OCI-M1 (cell line): ENCODE data around the gene TRAF2.

ENCODE experiments used
- DNase-seq: peaks from one replicate; lab custom pipeline; 2025; lab: John Stamatoyannopoulos, UW

TRAF2 gene

DNA sequence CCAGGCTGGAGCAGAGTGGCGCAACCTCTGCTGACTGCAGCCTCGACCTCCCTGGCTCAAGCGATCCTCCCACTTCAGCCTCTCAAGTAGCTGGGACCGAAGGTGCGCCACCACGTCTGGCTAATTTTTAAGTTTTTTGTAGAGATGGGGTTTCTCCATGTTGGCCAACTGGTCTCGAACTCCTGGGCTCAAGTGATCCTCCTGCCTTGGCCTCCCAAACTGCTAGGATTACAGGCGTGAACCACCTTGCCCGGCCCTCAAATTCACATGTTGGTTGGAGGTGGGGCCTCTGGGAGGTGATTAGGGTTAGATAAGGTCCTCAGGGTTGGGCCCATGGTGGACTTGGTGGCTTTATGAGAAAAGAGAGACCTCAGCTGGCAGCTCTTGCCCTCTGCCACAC is 75.8 kb downstream of the TRAF2 start:
- DNase-seq, result no peak

DNA sequence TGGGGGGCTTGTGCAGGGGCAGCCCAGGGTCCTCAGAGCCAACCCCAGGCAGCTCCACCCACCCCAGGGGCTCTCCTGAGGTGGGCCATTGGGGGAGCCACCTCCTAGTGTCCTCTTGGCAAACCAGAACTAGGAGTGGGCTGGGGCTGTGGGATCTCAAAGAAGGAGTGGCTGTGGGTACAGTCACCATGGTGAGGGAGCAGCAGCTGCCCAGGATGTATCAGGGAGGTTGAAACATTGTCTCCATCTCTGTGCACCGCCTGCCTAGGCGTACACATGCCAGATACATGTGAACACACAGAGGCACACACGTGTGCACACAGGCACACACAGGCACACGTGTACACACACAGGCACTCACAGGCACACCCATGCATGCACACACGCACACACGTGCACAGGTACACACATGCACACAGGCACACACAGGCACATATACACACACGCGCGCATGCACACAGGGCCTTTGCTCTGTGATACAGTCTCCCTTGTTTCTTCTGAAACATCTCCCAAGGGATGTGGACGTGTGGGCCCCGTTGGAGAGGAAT is 76.5 kb downstream of the TRAF2 start:
- DNase-seq, result no peak

DNA sequence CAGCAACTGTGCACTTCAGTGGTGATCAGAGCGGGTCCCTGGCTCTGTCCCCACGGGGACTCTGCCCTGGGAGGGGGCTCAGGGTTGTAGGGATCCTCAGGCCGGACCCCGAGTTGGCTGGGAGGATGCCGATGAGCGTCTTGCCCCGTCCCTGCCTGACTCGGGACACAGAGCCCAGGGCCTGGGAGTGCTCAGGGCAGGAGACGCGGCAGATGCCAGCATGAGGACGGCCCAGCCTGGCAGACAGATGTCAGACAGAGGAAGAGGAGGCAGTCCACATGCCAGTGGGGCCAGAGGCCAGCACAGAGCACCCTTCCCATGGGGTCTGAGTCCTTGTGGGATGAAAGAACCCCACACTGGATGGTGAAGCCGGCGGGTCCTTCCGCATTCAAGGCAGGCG is 77.0 kb downstream of the TRAF2 start:
- no peak for DNase-seq

DNA sequence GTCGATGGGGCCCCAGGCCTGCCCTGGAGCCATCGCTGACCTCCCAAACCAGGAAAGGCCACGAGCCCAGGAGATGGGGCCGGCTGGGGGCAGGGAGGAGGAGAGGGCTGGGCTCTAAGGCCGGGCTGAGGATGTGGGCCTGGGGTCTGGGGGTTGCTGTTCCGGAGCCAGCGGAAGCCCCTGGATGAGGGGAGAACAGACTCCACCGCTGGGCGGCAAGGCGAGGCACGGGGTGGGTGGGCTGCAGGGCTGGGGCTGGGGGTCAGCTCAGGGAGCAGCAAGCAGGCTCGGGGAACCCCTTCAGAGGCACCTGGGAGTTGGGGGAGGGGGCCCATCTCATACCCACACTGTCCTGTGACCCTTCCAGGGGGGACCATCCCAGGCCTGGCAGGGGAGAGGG is 77.4 kb downstream of the TRAF2 start:
- no peak for DNase-seq

DNA sequence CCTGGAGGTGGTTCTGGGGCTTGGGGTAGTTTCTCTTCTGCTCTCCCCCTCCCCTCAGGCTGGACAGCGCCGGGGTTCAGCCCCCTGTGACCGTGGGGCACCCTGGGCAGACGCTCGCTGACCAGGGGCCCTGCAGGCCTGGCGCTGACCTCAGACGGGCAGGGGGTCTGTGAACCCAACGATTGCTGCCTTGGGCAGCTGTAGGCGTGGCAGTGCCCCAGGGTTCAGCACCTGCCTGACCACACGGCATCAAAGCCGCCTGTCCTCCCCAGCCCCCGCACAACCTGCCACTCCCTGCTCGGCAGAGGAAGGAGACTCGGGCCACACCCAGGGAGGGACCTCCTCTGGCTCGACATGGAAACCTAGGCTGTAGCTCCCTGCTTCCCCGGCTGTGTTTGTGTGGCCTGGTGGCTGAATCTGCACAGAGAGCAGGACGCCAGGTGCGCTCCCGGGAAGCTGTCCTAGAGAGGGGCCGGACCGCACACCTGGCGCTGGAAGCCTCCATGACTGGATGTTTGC is 77.9 kb downstream of the TRAF2 start:
- DNase-seq, result no peak

DNA sequence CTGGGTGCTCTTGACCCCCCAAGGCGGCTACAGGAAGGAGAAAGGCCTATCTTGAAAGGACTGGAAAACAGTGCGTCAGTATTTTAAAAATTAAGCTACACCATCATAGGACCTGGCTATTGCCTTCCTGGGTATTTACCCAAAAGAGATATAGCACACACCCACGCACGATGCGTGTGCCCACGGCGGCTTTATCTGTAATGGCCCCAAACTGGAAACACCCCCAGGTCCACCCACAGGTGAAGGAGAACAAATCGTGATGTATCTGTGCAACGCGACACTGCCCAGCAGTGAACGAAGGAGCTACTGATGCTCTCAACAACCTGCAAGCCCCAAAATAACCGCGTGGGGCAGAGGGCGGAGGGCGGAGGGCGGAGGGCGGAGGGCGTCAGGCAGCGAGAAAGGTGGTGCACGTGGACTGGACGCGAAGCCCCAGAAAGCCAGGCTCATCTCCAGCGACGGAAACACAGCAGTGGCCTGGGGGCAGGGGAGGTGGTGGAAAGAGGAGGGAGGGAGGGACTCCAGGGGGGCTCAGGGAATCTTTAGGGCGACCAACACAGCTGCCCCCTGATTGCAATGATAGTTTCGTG is 78.6 kb downstream of the TRAF2 start:
- no peak for DNase-seq

DNA sequence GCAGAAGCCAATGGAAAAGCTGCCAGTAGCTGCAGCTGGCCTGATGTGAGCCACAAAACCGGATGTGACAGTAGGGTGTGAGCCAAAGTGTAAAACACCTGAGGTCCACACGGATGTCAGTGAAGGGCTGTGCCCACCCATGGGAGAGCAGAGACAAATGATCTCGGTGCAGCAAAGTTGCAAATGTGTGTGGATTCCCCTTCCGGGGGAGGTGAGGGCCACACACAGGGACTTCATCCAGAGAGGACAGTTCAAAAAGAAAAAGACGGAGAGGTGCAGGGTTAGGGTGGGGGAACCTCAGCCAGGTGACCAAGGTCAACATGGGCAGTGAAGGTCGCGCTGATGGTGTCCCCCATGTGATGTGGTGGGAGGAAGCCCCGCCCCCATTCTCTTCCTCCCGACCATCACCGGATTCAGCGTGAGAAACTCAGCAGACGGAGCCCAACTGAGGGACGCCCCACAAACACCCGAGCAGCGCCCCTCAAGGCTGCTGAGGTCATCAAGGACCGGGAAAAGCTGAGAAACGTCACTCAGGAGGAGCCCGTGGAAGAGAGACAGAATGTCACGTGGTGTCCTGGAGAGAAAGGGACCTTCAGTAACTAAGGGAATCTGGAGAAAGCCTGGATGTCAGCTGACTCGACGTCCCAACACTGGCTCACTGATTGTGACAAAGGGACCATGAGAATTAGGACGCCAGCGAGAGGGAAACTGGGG is 79.6 kb downstream of the TRAF2 start:
- peak; percentile 13 for DNase-seq

DNA sequence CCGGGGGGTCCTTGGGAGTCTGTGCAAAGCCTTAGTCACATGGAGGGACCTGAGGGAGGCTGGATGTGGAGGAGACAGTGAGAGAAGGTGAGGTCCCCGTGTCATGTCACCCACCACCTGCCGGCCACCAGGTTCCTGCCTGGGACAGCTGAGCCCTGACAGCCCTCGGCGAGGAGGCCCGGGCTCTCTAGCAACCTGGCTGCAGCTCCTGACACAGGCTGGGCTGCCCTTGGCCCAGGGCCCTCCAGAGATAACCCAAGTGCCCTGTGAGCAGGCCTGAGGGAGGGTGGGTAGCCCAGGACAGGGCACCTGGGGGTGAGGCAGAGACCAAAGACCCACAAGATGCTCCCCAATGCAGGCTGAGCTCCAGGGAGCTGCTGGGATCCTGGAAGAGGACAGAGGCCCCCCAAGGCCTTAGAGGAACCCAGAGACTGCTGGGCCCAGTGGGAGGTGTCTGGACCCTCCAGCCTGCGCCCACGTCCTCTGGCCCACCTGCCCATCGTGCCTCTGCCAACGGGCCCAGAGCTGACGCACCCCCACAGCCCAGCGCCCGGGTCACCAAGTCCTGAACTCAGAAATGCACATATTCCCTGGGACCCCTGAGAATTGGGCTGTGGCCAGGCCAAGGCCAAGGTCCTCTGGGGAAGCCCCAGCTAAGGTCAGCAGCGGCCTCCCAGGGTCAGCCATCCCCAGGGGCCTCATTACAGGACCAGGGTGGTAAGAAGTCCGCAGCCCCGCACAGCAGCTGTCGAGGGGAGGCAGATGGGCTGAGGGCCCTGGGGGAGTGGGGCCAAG is 82.2 kb downstream of the TRAF2 start:
- DNase-seq, result no peak

DNA sequence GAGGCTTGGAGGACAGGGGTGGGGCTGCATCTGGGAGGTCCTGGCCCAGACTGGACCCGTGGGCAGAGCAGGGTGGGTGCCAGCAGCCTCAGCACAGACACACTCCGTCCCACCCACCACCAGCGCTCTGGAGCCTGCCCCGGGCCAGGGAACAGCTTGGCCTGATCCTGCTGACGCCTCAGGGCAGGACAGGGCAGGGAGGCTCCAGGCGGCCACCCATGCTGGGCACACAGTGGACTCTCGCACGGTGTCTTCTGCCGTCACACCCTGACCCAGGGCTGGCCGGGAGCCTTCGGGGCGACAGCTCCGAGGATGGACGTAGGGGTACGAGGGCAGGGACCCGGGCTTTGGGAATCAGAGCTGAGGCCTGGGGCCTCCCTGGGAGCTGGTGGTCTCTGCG is 82.8 kb downstream of the TRAF2 start:
- DNase-seq, result no peak

DNA sequence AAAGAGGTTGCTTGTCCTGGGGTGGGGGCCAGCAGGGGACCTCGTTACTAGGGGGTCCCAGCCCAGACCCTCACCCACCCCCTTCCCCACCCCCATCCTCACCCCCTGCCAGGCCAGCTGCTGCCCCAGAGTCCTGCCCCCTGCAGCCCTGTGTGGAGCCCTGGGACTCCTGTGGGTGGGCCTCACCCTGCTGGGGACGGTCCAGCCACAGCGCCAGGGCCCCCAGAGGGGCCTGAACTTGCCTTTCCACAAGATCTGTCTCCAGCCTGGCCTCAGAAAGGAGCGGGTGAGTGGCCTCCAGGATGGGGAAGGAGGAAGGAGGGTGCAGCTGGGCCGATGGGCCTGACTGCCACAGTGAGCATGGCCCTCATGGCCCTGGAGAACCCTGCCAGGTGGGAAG is 83.5 kb downstream of the TRAF2 start:
- no peak for DNase-seq

DNA sequence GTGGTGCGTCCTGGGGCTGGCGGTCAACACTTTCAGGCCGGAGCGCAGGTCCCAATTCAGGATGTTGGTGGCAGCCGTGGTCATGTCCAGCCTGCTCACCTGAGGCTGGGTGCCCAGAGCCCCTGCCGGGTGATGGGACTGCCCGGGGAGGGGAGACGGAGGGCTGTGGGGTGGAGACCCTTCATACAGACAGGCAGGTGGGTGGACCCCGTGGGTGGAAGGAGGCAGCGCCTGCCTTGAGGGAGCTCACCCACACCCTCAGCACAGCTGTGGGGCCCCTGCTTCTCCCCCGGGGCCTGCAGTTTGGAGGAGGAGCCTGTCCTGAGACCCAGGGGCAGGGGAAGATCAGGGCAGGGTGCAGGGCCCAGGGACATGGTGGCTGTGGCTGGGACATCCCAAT is 84.0 kb downstream of the TRAF2 start:
- no peak for DNase-seq

DNA sequence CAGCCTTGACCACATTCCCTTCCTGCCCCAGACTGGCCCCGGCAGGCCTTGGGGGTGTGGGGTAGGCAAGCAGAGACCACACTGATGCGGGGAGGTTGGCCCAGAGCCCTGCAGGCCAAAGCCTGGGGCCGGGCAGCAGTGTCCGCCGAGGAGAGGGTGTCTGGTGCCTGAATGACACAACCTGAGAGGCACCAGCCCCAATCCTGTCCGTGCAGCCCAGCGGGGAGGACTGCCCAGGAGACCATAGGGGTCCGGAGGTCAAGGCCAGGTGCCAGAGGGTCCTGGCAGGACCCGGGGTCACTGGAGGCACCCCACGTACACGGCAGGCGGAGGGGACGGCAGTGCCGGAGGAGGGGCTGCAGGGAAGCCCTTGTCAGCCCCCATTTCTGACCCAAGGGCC is 85.4 kb downstream of the TRAF2 start:
- no peak for DNase-seq

DNA sequence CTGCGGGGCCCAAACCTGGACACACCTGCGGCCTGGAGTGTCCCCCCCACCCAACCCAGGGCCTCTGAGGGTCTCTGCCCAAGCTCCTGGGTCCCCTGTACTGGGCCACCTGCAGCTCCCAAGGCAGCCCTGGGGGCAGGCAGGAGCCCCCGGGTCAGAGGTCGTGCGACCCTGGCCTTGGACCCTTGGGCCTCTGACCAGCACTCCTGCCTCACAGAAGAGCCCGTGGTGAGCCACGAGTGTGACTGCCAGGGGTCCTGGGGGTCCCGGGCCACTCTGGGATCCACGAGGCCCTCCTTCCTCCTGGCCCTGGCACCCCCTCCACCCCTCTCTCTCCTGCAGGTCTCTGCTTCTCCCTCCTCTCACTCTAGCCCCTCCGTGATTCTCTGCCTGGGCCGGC is 86.0 kb downstream of the TRAF2 start:
- no peak for DNase-seq

DNA sequence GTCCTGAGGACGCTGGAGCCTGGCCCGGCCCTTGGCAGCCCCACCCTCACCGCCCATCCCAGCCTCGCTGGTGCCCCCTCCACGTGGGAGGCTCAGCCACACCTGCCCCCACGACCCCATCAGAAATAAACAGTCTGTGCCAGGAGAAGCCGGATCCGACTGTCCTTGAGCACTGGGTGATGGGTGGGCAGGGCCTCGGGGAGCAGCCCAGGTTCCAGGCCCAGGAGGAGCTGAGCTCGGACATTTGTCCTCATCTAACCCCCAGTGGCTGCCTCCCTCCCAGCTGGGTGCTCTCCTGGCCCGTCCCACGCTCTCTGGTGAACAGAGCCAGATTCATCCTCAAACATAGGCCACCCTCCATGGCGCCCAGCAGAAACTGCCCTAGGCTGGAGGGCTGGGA is 86.4 kb downstream of the TRAF2 start:
- DNase-seq, result no peak

DNA sequence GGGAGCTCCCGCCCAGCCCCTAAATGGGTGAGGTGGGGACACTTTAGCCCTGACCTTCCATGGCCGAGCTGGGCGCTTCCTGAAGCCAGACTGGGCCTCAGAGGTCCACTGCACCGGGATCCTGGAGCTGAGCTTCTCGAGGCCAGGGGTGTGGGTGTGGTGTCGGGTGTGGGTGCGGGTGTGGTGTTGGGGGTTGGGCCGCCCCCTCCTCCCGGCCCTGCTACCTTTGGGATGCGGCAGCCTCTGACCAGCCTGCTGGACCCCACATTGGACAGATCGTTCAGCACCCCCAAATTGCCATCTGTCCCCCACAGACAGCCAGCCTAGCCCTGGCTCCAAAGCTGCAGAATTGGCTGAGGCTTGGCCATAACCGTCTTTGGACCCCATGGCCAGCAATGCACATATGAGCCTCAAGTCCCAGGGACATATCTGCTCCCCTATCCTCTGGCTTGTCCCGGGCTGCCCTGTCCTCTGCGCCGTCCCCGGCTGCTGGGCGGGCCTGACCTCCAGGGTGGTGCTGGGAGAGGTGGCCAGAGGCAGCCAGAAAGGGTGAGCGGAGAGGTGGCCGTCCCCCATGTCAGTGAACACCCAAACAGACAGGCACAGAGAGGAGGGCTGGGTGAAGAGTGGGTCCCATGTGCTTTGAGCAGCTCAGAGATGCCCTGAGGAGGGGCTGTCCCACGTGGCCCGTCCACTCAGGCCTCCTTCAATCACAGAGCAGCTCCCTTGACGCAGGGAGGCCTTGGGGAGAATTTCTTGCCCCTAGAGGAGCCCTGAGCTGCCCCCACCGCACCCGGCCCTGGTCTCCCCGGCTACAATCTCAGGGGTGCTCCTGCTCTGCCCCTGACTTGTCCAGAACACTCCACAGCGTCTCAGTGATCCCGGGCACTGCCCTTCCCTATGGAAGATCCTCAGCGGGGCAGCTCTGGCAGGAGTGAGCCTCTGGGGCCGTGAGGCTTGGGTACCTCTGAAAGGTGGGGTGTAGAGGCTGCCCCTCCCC is 87.6 kb downstream of the TRAF2 start:
- no peak for DNase-seq

DNA sequence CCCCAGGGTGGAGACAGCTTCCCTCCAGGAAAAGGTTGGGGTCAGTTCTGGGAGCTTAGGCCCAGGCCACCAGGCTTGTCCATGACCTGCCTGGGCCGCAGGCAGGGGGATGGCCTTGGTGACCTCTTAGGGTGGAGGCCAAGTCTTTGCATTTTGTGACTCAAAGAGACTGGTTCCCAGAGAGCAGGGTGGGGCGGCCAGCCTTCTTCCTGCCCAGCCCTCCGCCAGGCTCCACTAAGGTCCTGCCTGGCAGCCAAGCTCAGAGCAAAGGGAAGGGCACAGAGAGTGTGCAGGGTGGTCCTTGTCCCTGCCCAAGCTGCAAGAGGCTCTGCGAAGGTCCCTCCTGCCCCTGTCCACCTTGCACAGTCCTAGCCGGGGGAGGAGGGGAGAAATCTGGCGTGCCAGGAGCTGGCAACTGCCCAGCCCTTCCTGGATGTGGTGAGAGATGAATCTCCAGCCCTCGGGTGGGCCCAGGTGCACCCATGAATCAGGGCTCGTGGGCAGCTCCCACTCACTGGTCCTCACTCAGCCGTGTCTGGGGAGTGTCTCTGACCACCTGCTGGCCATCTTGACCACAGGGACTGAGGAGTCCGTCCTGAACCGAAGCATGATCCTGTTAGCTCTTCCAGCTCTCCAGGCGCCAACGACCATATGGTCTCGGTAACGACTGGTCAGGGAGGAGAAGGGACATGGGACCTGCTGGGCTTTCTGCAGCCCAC is 88.7 kb downstream of the TRAF2 start:
- DNase-seq, result no peak

DNA sequence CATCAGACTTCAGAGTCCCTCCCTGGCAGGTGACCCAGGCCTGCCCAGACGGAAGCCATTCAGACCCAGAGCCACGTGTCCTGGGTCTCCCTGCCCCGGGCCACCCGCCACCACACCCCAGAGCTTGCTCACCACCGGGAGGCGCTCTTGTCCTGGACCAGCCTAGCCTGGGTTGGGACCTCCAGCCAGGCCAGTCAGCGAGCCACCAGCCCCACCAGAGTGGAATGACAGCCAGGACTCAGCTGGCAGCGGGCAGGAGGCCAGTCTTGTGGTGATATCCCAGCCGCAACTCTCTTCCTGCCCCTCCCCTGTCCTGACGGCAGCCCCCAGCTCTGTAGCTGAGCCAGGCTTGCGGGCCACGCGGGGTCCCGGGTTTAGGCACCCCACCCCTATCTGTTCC is 89.3 kb downstream of the TRAF2 start:
- DNase-seq, result peak; percentile 66
